ENCODE measurements around the gene LEFTY2. TPM values are rescaled to one million over a fixed set of nuclear protein-coding genes. Genes with fewer than 3 reads are reported as not detected.

The LEFTY2 gene
- total RNA-seq, 1 donor from 2014 or later, result 1.2 TPM

DNA sequence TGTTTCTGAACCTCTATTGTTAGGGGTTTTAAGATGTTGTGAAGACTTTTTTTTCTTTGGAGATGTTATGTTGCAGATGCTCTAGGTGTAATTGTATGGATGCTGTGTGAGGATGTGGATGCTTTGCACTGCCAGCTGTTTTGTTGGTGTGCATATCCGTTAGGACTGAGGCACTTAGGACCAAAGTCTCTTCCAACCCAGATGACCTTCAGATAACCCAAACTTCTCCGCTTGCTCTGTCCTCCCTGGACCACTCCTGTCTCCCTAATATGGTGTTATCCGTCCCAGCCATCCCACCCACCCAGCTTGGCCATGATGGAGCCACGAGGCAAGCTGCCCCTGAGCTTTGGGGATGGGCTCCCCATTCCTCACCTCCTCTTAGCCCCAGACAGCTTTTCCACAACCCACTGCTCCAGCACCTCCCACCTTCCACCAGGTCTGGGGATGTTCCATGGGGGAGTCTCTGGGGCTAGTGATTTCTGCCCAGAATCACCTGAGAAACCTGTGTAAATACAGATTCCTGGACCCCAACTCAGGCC is 5.1 kb upstream of the LEFTY2 start:
- H3K36me3 ChIP-seq, result no peaks in the 10 kb centered on the region
- no peaks in the 10 kb centered on the region for H3K9me3 ChIP-seq
- no peak for TF ChIP-seq CTCF (IDR thresholded peaks at IDR 0.05)
- DNase-seq, result no peak
- intact Hi-C loops (cut with DNase I), result no loop called here
- H3K27me3 ChIP-seq (ENCODE audit: low read depth), result no peaks in the 10 kb centered on the region
- H3K27ac ChIP-seq, result no peak overlapping the region
- H3K4me3 ChIP-seq, result no peak overlapping the region
- ATAC-seq, result no peak
- peaks cover 9% of the 10 kb centered on the region for H3K4me1 ChIP-seq

GRCh38 chr1:225945564-225945963 is 4.5 kb upstream of the LEFTY2 start:
- Histone ChIP-seq H3K27ac (no peak overlapping the region), H3K4me3 (no peak overlapping the region), H3K4me1 (peaks cover 14% of the 10 kb centered on the region), H3K9me3 (no peaks in the 10 kb centered on the region), H3K27me3 (ENCODE audit: low read depth) (no peaks in the 10 kb centered on the region), H3K36me3 (no peaks in the 10 kb centered on the region)
- no peak for DNase-seq
- intact Hi-C loops (cut with DNase I), result no loop called here
- ATAC-seq, result no peak
- TF ChIP-seq CTCF (IDR thresholded peaks at IDR 0.05), result no peak

DNA sequence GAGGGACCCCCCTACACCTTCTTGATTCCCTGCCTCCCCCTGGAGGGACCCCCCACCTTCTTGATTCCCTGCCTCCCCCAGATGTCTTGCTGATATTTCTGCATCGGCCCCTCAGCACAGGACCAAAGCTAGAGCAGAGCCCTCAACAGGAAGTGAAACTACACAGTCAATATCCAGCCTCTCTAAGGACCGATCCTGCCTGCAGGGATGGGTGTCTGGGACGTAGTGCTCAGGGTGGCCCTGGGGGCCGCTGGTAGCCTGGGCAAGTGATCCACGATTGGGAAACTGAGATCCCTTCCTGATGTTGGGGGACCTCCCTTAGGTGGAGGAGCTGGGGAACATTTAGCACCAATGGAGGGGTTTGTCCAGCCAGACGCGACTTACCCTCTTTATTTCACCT is 3.9 kb upstream of the LEFTY2 start:
- DNase-seq, result no peak
- no peak for TF ChIP-seq CTCF (IDR thresholded peaks at IDR 0.05)

DNA sequence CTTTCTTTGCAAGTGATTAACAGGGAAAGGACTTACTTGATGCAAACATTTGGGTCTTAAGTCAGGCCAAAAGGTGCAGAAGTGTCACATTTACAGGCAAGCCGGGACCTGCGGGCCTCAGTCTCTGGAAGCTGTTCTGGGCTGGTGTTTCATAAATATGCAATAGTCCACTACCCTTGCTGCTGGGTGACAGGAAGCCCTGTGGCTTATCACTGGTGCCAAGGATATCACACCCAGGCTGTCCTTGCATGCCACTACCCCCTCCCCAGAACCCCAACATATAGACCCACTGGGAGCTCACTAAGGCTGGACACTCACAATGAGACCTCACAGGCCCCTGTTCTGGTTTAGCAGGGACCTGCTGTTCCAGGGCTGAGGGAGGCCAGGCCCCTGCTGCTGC is 3.4 kb upstream of the LEFTY2 start:
- DNase-seq (no peak), ATAC-seq (no peak)
- Histone ChIP-seq H3K4me3 (no peak overlapping the region), H3K27ac (no peak overlapping the region), H3K36me3 (no peaks in the 10 kb centered on the region), H3K27me3 (ENCODE audit: low read depth) (no peaks in the 10 kb centered on the region), H3K9me3 (no peaks in the 10 kb centered on the region), H3K4me1 (peaks cover 16% of the 10 kb centered on the region)
- intact Hi-C loops (cut with DNase I), result no loop called here
- TF ChIP-seq CTCF (IDR thresholded peaks at IDR 0.05), result no peak

More for the DNA sequence above, 3.9 kb upstream of the LEFTY2 start:
- intact Hi-C loops (cut with DNase I), result no loop called here
- Histone ChIP-seq H3K4me1 (peaks cover 16% of the 10 kb centered on the region), H3K27me3 (ENCODE audit: low read depth) (no peaks in the 10 kb centered on the region), H3K9me3 (no peaks in the 10 kb centered on the region), H3K4me3 (no peak overlapping the region), H3K27ac (no peak overlapping the region), H3K36me3 (no peaks in the 10 kb centered on the region)
- no peak for ATAC-seq

DNA sequence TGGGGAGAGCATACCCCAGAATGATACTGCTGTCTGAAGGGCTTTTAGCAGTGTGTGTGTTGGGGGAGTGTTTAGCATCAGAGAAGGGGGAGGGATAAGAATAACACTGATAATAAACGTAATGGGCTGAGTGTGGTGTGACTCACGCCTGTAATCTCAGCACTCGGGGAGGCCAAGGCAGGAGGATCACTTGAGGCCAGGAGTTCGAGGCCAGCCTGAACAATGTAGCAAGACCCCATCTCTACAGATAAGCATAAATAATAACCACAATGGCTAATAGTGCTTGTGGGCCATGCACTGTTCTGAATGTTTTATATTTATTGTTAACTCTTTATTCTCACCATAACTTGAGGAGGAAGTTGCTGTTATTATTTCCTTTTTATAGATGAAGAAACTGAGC is 2.6 kb upstream of the LEFTY2 start:
- peaks cover 16% of the 10 kb centered on the region for H3K4me1 ChIP-seq
- no peak for DNase-seq
- no peak overlapping the region for H3K4me3 ChIP-seq
- H3K9me3 ChIP-seq, result no peaks in the 10 kb centered on the region
- no peaks in the 10 kb centered on the region for H3K27me3 ChIP-seq (ENCODE audit: low read depth)
- no peak for ATAC-seq
- H3K36me3 ChIP-seq, result no peaks in the 10 kb centered on the region
- no peak overlapping the region for H3K27ac ChIP-seq
- TF ChIP-seq CTCF (IDR thresholded peaks at IDR 0.05), result no peak
- intact Hi-C loops (cut with DNase I), result no loop called here

- intact Hi-C loops (cut with DNase I), result no loop called here
- no peak for TF ChIP-seq CTCF (IDR thresholded peaks at IDR 0.05)
- ATAC-seq (no peak), DNase-seq (no peak)
- Histone ChIP-seq H3K27me3 (ENCODE audit: low read depth) (no peaks in the 10 kb centered on the region), H3K9me3 (no peaks in the 10 kb centered on the region), H3K4me1 (peaks cover 16% of the 10 kb centered on the region), H3K36me3 (no peaks in the 10 kb centered on the region), H3K27ac (peak overlapping the region; percentile 1), H3K4me3 (no peak overlapping the region)
Observed at GRCh38 chr1:225942574-225942973, 1.6 kb upstream of the LEFTY2 start.

Measured in lower lobe of right lung (tissue), 2 donors.